D721Med (cell line): ENCODE data around the gene ACADSB.

Experiments
- DNase-seq: peaks from one replicate; pipeline ENCODE4 v3.0.0; 2011; ENCODE audit warnings: low spot score; ENCODE audit not compliant: insufficient read length
- FAIRE-seq: peaks from 2 replicates; lab custom pipeline; 2011; peaks lifted over from hg19 to GRCh38; lab: Jason Lieb, UNC
- TF ChIP-seq, protein P1 (sequence below): IDR thresholded peaks from 2 replicates; pipeline ENCODE4 v1.5.1; 2012; ENCODE audit warnings: mild to moderate bottlenecking, control low read depth; ENCODE audit not compliant: insufficient read depth; ENCODE audit errors: missing control alignments

Gene ACADSB

DNA sequence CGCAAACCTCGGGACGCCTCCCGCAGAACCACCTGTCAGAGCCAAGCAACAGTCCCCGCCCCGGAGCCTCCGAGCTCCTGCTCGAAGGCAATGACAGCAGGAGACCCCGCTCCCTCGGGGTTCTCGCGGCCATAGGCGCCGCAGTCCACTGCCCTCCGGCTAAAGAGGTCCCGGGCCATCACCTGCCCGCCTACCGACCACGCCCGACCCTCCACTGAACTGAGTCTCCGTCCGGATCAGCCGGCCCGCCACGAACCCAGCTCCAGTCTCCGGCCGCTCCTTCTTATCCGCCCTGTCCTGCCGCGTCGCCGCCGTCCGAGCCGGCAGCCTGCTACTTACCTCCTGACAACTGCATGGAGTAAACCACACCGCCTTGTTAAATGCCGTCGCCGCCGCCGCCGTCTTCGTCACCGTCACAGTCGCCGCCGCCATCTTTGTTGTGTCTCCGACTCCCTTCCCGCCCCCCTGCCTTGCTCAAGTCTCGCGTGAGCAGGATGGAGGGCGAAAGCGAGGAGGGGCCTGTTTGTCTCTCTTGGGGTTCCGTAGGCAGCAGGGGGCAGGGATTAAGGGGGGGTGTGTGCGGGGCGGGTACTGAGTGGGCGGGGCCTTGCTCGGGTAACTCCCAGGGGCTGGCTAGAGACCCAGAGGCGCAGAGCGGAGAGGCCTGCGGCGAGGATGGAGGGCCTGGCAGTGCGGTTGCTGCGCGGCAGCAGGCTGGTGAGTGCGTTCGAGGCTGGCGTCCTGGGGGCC, at the start of gene ACADSB, which contains the start of gene IKZF5:
Gene ACADSB (plus strand): TSS at position 652 of the 750 bp plus-strand sequence. CDS start 24 bp downstream, at position 676.
Gene IKZF5 (minus strand): TSS at position 441 of the 750 bp plus-strand sequence. CDS start 10,170 bp downstream, outside the sequence.
- DNase-seq, result peak; percentile 73
- FAIRE-seq, result no peak
- TF ChIP-seq, protein P1, sequence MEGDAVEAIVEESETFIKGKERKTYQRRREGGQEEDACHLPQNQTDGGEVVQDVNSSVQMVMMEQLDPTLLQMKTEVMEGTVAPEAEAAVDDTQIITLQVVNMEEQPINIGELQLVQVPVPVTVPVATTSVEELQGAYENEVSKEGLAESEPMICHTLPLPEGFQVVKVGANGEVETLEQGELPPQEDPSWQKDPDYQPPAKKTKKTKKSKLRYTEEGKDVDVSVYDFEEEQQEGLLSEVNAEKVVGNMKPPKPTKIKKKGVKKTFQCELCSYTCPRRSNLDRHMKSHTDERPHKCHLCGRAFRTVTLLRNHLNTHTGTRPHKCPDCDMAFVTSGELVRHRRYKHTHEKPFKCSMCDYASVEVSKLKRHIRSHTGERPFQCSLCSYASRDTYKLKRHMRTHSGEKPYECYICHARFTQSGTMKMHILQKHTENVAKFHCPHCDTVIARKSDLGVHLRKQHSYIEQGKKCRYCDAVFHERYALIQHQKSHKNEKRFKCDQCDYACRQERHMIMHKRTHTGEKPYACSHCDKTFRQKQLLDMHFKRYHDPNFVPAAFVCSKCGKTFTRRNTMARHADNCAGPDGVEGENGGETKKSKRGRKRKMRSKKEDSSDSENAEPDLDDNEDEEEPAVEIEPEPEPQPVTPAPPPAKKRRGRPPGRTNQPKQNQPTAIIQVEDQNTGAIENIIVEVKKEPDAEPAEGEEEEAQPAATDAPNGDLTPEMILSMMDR, result no peak

DNA sequence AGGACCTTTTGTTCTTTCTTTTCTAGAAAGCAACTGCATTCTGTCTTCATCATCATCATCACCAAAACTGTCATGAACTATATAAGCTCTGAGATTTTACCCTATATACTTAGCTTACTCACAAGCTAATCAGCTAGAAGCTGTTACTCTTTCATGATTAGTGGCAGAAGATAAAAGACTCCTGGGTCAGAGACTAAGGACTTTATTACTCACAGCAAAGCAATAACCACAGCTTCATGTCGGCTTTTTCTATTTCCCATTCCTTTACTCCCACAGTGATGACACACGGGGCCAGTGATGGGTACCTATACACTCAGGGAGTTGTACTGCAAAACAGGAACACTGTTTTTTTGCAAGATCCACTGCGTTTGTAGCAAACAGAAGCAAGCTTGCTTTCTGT, 46.4 kb upstream of the ACADSB start:
- DNase-seq (no peak), FAIRE-seq (no peak)
- TF ChIP-seq, protein P1, result no peak

DNA sequence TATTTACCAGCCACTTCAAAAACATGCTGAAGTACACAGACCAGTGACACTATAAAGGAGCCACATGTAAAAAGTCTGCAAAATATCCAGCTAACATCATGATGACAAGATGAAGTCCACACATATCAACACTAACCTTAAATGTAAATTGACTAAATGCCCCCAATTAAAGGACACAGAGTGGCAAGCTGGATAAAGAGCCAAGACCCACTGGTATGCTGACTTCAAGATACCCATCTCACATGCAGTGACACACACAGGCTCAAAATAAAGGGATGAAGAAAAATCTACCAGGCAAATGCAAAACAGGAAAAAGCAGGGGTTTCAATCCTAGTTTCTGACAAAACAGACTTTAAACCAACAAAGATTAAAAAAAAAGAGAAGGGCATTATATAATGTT, 41.9 kb upstream of the ACADSB start:
- FAIRE-seq (no peak), DNase-seq (no peak)
- TF ChIP-seq, protein P1, result no peak

DNA sequence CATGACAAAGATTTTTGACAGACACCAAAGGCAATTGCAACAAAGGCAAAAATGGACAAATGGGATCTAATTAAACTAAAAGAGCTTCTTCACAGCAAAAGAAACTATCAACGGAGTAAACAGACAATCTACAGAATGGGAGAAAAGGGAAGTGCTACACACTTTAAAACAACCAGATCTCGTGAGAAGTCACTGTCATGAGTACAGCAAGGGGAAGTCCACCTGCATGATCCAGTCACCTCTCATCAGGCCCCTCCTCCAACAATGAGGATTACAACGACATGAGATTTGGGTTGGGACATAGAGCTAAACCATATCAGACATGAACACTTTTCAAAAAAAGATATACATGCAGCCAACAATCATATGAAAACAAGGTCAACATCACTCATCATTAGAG, 40.1 kb upstream of the ACADSB start:
- TF ChIP-seq, protein P1, result no peak
- DNase-seq, result no peak
- FAIRE-seq, result no peak

DNA sequence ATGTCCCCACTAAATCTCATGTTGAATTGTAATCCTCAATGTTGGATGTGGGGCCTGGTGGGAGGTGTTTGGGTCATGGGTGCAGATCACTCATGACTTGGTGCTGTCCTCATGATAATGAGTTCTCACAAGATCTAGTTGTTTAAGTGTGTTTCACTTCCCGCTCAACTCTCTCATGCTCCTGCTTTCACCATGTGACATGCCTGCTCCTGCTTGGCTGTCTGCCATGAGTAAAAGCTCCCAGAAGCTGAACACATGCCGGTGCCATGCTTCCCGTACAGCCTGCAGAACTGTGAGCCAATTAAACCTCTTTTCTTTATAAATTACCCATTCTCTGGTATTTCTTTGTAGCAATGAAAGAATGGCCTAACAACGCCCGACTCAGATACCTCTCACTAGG, 34.8 kb upstream of the ACADSB start:
- FAIRE-seq, result no peak
- TF ChIP-seq, protein P1, result no peak
- no peak for DNase-seq

DNA sequence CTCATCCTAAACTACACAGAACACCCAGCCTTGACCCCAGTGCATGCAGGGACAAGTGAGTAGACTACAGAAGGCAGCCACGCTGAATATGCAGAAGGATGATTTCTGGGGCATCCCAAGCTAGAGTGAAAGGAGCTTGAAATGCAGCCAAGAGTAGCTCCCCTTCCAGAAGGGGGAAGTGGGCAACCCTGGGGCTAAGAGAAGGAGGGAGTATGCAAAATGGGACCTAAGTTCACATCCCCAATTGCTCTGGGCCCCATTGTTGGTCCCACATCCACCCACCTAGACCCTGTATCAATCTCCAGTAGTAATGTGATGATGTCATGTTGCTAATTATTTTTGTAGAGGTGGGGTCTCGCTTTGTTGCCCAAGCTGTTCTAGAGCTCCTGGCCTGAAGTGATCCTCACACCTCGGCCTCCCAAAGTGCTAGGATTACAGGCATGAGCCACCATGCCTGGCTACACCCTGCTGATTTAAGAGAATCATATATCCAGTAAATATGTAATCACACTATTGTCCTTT, 34.2 kb upstream of the ACADSB start:
- TF ChIP-seq, protein P1, result no peak
- FAIRE-seq, result no peak
- DNase-seq, result no peak
